ENCODE data around the gene PCSK6.

PCSK6 gene

DNA sequence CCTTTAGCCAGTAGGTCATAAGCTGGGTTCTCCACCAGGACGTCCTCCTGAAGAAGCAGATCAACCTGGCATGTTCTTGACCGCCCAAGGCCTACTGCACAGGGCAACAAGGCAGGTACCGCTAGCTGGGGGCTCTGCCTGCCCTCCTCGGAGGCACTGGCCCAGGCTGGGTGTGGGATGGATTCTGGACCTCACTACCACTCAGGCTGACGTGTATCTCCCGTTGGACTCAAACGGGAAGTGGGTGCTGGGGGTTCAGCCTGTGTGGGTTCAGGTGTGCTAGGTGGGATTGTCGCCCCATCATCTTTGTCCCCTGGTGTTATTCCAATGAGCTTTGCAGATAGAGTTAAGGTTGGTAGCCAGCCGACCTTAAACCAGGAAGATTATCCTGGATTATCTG, 99.4 kb downstream of the PCSK6 start:
- TF ChIP-seq RAD21 (IDR thresholded peaks at IDR 0.05; ENCODE audit: low read depth) = no peak
- TF ChIP-seq TCF12 (IDR thresholded peaks at IDR 0.05; ENCODE audit: low read depth) = no peak
- no peak for TF ChIP-seq ZBTB7A (IDR thresholded peaks at IDR 0.05; ENCODE audit: low read depth)
- TF ChIP-seq, protein P1, sequence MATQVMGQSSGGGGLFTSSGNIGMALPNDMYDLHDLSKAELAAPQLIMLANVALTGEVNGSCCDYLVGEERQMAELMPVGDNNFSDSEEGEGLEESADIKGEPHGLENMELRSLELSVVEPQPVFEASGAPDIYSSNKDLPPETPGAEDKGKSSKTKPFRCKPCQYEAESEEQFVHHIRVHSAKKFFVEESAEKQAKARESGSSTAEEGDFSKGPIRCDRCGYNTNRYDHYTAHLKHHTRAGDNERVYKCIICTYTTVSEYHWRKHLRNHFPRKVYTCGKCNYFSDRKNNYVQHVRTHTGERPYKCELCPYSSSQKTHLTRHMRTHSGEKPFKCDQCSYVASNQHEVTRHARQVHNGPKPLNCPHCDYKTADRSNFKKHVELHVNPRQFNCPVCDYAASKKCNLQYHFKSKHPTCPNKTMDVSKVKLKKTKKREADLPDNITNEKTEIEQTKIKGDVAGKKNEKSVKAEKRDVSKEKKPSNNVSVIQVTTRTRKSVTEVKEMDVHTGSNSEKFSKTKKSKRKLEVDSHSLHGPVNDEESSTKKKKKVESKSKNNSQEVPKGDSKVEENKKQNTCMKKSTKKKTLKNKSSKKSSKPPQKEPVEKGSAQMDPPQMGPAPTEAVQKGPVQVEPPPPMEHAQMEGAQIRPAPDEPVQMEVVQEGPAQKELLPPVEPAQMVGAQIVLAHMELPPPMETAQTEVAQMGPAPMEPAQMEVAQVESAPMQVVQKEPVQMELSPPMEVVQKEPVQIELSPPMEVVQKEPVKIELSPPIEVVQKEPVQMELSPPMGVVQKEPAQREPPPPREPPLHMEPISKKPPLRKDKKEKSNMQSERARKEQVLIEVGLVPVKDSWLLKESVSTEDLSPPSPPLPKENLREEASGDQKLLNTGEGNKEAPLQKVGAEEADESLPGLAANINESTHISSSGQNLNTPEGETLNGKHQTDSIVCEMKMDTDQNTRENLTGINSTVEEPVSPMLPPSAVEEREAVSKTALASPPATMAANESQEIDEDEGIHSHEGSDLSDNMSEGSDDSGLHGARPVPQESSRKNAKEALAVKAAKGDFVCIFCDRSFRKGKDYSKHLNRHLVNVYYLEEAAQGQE (IDR thresholded peaks at IDR 0.05; ENCODE audit: low read depth) = no peak
- TF ChIP-seq EP300 (IDR thresholded peaks at IDR 0.05; ENCODE audit: borderline replicate concordance) = no peak
- TF ChIP-seq CEBPB (IDR thresholded peaks at IDR 0.05) = no peak
- TF ChIP-seq TAF1 (IDR thresholded peaks at IDR 0.05; ENCODE audit: low read depth) = no peak
- no peak for TF ChIP-seq FOXM1 (IDR thresholded peaks at IDR 0.05; ENCODE audit: borderline replicate concordance, low read depth)
- TF ChIP-seq NFIC (IDR thresholded peaks at IDR 0.05) = no peak
- TF ChIP-seq, protein P2, sequence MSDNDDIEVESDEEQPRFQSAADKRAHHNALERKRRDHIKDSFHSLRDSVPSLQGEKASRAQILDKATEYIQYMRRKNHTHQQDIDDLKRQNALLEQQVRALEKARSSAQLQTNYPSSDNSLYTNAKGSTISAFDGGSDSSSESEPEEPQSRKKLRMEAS (IDR thresholded peaks at IDR 0.05) = no peak
- TF ChIP-seq TEAD4 (IDR thresholded peaks at IDR 0.05) = no peak

DNA sequence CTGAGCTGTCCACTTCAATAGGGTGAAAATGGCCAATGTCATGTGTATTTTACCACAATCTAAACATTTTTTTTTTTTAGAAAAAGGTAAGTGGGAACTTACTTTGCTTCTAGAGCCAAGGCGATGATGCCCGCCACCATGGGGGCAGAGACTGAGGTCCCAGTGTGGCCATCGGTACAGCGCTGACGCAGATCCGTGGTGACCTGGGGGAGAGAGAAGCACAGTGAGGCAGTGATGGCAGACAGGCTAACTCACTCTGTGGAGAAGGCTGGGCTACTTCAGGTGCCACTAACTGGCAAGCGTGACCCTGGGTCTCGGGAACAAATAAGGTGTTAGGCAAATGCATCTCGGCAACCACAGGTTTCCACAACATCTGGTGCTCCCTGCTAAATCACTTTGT, 100.1 kb downstream of the PCSK6 start:
- TF ChIP-seq TAF1 (IDR thresholded peaks at IDR 0.05; ENCODE audit: low read depth) (no peak), NFIC (IDR thresholded peaks at IDR 0.05) (no peak)

DNA sequence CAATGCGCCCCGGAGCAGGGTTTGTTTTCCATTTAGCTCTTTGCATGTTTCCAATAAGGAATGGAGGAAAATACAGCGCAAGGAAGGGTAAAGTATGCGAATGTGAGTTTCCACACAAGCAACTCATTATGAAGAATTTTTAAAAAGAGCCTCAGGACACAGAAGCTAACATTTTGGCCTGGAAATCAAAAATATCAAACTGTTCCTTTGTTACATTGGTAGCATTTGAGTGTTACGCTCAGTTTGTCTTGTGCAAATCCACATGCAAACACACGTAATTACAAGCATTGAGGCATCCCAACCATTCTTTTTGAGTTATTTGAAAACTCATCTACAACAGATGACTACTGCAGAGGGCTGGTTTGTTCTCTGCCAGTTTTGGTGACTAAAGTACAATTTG, 101.5 kb downstream of the PCSK6 start:
- no peak for TF ChIP-seq CEBPB (IDR thresholded peaks at IDR 0.05)
- TF ChIP-seq YY1 (IDR thresholded peaks at IDR 0.05; ENCODE audit: low read depth) = no peak
- TF ChIP-seq, protein P2 (IDR thresholded peaks at IDR 0.05) = no peak
- TF ChIP-seq RAD21 (IDR thresholded peaks at IDR 0.05; ENCODE audit: low read depth) = no peak
- no peak for TF ChIP-seq EGR1 (IDR thresholded peaks at IDR 0.05)
- TF ChIP-seq, protein P1 (IDR thresholded peaks at IDR 0.05; ENCODE audit: low read depth) = no peak
- no peak for TF ChIP-seq ZBTB7A (IDR thresholded peaks at IDR 0.05; ENCODE audit: low read depth)
- no peak for TF ChIP-seq TEAD4 (IDR thresholded peaks at IDR 0.05)
- no peak for TF ChIP-seq FOXM1 (IDR thresholded peaks at IDR 0.05; ENCODE audit: borderline replicate concordance, low read depth)
- no peak for TF ChIP-seq TAF1 (IDR thresholded peaks at IDR 0.05; ENCODE audit: low read depth)
- no peak for TF ChIP-seq CREB1 (IDR thresholded peaks at IDR 0.05; ENCODE audit: low read depth)
- no peak for TF ChIP-seq NFIC (IDR thresholded peaks at IDR 0.05)
- TF ChIP-seq EP300 (IDR thresholded peaks at IDR 0.05; ENCODE audit: borderline replicate concordance) = no peak
- TF ChIP-seq, protein P3, sequence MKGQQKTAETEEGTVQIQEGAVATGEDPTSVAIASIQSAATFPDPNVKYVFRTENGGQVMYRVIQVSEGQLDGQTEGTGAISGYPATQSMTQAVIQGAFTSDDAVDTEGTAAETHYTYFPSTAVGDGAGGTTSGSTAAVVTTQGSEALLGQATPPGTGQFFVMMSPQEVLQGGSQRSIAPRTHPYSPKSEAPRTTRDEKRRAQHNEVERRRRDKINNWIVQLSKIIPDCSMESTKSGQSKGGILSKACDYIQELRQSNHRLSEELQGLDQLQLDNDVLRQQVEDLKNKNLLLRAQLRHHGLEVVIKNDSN (IDR thresholded peaks at IDR 0.05) = no peak
- no peak for TF ChIP-seq TCF12 (IDR thresholded peaks at IDR 0.05; ENCODE audit: low read depth)

DNA sequence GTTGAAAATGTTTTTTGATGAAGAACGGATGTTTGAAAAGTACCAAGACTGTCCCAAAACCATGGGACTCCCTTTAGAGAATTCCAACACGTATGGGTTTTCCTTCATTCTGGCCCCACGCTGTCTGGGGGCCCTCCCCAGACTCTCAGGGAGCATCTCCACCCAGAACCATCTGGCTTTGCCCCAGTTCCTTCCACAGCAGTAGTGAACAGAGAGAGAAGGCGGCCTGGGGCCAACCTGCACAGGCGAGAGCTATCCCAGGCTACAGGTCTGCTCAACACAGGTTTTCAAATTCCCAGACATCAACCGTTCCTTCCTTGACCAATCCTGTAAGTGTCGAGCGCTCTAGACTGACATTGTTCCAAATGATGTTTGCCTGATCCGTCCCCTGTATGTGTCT, 101.9 kb downstream of the PCSK6 start:
- TF ChIP-seq EGR1 (IDR thresholded peaks at IDR 0.05) (no peak), TCF12 (IDR thresholded peaks at IDR 0.05; ENCODE audit: low read depth) (no peak)
- TF ChIP-seq, protein P2 (IDR thresholded peaks at IDR 0.05) = no peak

DNA sequence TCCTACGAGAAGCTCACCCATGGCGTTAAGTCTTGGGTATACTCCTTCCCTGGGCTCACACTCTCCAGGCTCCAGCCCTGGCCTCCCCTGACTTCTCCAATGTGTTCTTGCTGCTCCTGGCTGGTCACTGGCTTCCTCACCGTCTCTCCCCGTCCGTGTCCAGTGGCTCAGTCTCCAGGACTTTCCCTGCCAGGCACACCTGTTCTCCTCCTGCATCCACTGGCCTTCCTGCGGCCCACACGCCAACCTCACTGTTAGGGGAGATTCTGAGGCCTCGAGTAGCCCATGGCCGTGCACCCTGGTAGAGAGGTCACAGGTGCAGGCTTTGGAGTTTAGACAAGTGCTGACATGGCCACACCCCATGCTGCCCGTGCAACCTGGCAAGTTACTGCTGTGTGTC, 102.5 kb downstream of the PCSK6 start:
- TF ChIP-seq, protein P1 (IDR thresholded peaks at IDR 0.05; ENCODE audit: low read depth) = no peak
- TF ChIP-seq TAF1 (IDR thresholded peaks at IDR 0.05; ENCODE audit: low read depth) = no peak
- TF ChIP-seq CEBPB (IDR thresholded peaks at IDR 0.05) = no peak
- TF ChIP-seq NFIC (IDR thresholded peaks at IDR 0.05) = no peak
- TF ChIP-seq, protein P2 (IDR thresholded peaks at IDR 0.05) = no peak
- TF ChIP-seq RAD21 (IDR thresholded peaks at IDR 0.05; ENCODE audit: low read depth) = no peak
- no peak for TF ChIP-seq CREB1 (IDR thresholded peaks at IDR 0.05; ENCODE audit: low read depth)
- TF ChIP-seq EP300 (IDR thresholded peaks at IDR 0.05; ENCODE audit: borderline replicate concordance) = no peak
- TF ChIP-seq EGR1 (IDR thresholded peaks at IDR 0.05) = no peak
- TF ChIP-seq, protein P3 (IDR thresholded peaks at IDR 0.05) = no peak
- no peak for TF ChIP-seq FOXM1 (IDR thresholded peaks at IDR 0.05; ENCODE audit: borderline replicate concordance, low read depth)
- TF ChIP-seq TCF12 (IDR thresholded peaks at IDR 0.05; ENCODE audit: low read depth) = no peak
- no peak for TF ChIP-seq TEAD4 (IDR thresholded peaks at IDR 0.05)
- TF ChIP-seq ZBTB7A (IDR thresholded peaks at IDR 0.05; ENCODE audit: low read depth) = no peak
- TF ChIP-seq YY1 (IDR thresholded peaks at IDR 0.05; ENCODE audit: low read depth) = no peak

Data from Ishikawa (cell line).